Measurements from ENCODE around the gene UBE4B.

GRCh38 chr1:10220200-10220599 is 187.4 kb downstream of the UBE4B start:
- TF ChIP-seq, protein P1, sequence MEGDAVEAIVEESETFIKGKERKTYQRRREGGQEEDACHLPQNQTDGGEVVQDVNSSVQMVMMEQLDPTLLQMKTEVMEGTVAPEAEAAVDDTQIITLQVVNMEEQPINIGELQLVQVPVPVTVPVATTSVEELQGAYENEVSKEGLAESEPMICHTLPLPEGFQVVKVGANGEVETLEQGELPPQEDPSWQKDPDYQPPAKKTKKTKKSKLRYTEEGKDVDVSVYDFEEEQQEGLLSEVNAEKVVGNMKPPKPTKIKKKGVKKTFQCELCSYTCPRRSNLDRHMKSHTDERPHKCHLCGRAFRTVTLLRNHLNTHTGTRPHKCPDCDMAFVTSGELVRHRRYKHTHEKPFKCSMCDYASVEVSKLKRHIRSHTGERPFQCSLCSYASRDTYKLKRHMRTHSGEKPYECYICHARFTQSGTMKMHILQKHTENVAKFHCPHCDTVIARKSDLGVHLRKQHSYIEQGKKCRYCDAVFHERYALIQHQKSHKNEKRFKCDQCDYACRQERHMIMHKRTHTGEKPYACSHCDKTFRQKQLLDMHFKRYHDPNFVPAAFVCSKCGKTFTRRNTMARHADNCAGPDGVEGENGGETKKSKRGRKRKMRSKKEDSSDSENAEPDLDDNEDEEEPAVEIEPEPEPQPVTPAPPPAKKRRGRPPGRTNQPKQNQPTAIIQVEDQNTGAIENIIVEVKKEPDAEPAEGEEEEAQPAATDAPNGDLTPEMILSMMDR (conservative IDR thresholded peaks at IDR 0.05), result no peak
- no peak for TF ChIP-seq ZFX (IDR thresholded peaks at IDR 0.05)
